ENCODE measurements around the gene IL17RD.

DNA sequence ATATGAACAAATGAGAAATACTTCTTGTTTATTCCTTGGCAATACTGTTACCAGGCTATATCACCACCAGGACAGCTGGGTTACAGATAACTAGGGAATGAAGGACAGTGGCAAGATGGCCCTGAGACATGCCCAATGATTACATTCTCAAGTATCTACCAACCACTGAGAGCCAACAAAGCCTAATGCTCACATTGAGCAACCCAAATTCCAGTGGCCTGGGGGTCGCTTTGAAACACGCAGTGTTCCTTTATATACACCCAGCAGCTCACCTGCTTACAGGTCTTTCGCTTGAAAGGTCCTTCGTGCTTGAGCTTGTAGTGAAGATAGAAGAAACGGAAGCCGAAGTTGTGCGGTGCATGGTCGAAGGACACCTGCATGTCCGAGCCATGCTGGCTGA is 59.6 kb downstream of the IL17RD start:
- no peak for TF ChIP-seq EZH2phosphoT487 (IDR thresholded peaks at IDR 0.05; ENCODE audit: insufficient read depth, low read depth)
- no peak for TF ChIP-seq EZH2 (IDR thresholded peaks at IDR 0.05; ENCODE audit: insufficient read depth, poor library complexity, severe bottlenecking)

All from GM23248 (cell line).